Epithelial cell of proximal tubule (primary cell): Measurements from ENCODE around the gene ADGRG3. TPM values are rescaled to one million over a fixed set of nuclear protein-coding genes. Genes with fewer than 3 reads are reported as not detected.

Experiments
- DNase-seq: peaks from one replicate; pipeline ENCODE4 v3.0.0-alpha.2; 2011; ENCODE audit warnings: low read depth
- H3K4me3 ChIP-seq: 2 replicates; pipeline ENCODE4 v1.5.1; 2011; ENCODE audit warnings: low read depth, mild to moderate bottlenecking, low read length
- total RNA-seq: library from RNA; depleted of rRNA; stranded (reverse); fragments of >200 nt; gene quantifications from 2 replicates; pipeline ENCODE4 v1.2.3, GENCODE V29; 2015
- TF ChIP-seq, protein P1 (sequence below): conservative IDR thresholded peaks from 2 replicates; pipeline ENCODE4 v1.5.1; 2012; ENCODE audit warnings: low read depth, mild to moderate bottlenecking, low read length

Gene ADGRG3
- total RNA-seq, 1 donor from 2014 or later, result 0.06 TPM

DNA sequence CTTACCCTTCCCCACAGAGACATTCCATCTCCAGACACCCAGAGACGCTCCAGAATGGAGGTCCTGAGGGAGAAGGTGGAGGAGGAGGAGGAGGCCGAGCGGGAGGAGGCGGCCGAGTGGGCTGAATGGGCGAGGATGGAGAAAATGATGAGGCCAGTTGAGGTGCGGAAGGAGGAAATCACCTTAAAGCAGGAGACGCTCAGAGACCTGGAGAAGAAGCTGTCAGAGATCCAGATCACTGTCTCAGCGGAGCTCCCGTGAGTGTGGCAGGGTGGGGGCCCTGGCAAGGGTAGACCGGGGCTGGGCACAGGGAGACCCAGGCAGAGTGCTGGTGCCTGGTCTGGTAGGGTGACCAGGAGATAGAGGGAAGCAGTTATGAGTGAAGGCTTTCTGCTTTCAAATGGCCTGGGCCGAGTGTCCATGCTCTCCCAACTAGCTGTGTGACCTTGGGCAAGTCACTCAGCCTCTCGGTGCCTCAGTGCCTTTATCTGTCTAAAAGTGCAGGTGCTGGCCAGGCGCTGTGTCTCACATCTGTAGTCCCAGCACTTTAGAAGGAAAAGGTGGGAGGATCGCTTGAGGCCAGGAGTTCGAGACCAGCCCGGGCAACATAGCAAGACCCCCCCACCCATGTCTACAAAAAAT lies 29.9 kb downstream of the ADGRG3 start:
- no peak for DNase-seq
- TF ChIP-seq, protein P1, sequence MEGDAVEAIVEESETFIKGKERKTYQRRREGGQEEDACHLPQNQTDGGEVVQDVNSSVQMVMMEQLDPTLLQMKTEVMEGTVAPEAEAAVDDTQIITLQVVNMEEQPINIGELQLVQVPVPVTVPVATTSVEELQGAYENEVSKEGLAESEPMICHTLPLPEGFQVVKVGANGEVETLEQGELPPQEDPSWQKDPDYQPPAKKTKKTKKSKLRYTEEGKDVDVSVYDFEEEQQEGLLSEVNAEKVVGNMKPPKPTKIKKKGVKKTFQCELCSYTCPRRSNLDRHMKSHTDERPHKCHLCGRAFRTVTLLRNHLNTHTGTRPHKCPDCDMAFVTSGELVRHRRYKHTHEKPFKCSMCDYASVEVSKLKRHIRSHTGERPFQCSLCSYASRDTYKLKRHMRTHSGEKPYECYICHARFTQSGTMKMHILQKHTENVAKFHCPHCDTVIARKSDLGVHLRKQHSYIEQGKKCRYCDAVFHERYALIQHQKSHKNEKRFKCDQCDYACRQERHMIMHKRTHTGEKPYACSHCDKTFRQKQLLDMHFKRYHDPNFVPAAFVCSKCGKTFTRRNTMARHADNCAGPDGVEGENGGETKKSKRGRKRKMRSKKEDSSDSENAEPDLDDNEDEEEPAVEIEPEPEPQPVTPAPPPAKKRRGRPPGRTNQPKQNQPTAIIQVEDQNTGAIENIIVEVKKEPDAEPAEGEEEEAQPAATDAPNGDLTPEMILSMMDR, result no peak
- no peak overlapping the region for H3K4me3 ChIP-seq

DNA sequence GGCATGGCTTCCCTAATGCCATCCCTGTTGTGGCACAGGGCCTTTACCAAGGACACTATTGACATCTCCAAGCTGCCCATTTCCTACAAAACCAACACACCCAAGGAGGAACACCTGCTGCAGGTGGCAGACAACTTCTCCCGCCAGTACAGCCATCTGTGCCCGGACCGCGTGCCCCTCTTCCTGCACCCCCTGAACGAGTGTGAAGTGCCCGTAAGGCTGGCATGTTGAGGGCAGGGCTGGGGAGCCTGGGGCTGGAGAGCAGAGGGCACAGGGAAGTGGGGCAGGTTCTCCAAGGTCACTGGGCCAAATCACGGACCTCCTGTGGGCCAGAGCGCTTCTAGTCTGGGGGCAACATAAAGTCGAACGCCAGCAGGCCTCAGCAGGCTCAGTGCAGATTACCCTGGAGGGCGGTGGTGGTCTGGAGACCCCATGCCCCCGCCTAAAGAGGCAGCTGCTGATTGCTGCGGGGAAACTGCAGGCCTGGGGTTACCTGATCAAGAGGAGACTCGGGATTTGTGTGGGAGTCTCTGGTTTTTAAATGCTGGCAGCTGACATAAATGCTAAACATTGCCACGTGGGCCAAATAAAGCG lies 30.8 kb downstream of the ADGRG3 start:
- TF ChIP-seq, protein P1, result no peak

DNA sequence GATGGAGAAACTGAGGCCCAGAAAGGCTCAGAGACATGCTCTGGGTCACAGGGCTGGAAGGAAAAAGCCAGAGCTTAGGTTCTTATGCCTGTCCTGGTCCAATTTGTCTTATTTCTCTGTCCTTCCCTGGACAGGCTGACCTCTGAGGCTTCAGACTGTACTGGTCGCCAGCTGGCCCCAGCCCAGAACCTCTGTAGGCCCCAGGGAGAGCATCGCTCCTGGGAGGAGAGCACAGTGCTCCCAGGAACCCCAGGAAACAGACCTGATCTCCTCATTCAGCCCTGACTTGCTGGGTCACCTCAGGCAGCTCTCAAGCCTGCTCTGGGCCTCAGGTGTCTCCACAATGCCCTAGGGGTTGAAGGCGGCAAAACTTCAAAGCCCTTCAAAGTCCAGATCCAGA lies 31.4 kb downstream of the ADGRG3 start:
- TF ChIP-seq, protein P1, result no peak
- DNase-seq, result no peak
- no peak overlapping the region for H3K4me3 ChIP-seq

More for the DNA sequence above, 30.8 kb downstream of the ADGRG3 start:
- no peak overlapping the region for H3K4me3 ChIP-seq
- no peak for DNase-seq

DNA sequence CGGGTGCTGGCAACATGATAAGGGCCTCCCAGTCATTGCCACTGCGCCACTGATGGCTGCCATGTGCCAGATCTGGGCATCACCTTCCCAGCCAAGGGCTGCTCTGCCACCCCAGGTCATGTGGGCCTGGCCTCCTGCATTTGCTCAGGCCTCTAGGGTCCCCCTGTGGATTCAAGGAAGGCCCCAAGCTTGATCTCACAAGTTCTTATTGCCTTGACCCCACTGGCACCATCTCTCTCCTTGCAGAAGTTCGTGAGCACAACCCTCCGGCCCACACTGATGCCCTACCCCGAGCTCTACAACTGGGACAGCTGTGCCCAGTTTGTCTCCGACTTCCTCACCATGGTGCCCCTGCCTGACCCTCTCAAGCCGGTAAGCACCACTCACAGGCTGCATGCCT lies 31.8 kb downstream of the ADGRG3 start:
- TF ChIP-seq, protein P1, result no peak
- no peak overlapping the region for H3K4me3 ChIP-seq
- DNase-seq, result no peak

DNA sequence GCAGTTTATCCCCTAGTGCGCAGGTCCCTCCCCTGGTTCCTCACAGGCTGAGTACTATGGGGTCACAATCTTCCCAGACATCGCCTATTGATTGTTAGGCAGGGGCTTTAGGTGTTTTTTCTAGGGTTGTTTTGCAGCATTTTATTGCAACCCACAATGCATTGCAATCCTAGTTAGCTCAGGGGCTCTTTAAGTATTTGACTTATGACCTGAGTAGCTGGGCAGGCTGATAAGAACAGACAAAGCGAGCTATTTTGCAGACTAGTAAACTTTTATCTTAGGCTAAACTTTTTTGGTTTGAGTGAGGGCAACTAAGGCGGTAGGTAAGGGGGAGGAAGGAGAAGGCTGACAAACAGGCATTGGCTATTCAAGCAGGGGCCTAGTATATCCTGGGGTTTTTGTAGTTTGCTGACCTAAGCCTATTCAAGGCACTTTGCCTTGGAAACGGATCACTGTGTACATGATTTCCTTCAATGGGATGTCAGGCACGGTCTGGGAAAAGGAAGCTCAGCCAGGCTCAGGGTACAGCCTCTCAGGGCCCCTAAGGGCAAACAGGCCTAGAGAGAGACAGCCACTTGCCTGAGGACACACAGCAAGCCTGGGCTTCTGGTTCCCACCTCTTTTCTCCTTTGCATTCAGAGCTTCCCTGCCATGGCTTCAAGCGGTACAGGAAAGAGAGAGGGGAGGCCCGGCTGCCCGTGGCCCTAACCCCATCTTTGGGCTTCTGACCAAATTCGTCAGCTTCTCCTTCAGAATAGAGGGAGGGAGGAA lies 32.9 kb downstream of the ADGRG3 start:
- TF ChIP-seq, protein P1, result no peak
- DNase-seq, result no peak
- H3K4me3 ChIP-seq, result no peak overlapping the region

DNA sequence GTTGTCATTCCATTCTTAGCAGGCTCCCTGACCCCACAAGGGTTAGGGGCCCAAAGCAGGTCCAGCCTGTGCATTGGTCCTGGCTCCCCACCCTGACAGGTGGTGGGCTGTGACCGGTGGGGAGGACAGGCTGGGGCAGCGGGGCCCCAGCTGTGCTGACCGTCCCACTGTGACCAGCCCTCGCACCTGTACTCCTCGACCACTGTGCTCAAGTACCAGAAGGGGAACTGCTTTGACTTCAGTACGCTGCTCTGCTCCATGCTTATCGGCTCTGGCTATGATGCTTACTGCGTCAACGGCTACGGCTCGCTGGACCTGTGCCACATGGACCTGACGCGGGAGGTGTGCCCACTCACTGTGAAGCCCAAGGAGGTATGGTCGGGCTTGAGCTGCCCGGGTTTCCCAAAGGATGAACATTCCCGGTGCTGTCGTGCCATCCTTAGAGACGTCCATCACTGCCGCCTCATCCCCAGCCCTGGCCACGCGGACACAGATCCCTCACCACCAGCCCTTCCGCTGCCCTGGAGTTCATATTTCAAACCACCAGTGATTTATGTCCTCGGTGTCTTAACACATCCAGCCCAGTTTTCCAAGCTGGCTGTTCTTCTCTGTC lies 33.8 kb downstream of the ADGRG3 start:
- DNase-seq, result no peak
- TF ChIP-seq, protein P1, result no peak

More for the DNA sequence above, 33.8 kb downstream of the ADGRG3 start:
- H3K4me3 ChIP-seq, result no peak overlapping the region
